HG02885 (cell line): ENCODE results near the gene PGPEP1.

ENCODE experiments used
- ATAC-seq: cut with Tn5 transposase; IDR thresholded peaks from one replicate; pipeline ENCODE4 v1.9.1; 2021; ENCODE audit warnings: mild to moderate bottlenecking; ENCODE audit not compliant: unreplicated experiment, poor library complexity

Gene PGPEP1, protein sequence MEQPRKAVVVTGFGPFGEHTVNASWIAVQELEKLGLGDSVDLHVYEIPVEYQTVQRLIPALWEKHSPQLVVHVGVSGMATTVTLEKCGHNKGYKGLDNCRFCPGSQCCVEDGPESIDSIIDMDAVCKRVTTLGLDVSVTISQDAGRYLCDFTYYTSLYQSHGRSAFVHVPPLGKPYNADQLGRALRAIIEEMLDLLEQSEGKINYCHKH

DNA sequence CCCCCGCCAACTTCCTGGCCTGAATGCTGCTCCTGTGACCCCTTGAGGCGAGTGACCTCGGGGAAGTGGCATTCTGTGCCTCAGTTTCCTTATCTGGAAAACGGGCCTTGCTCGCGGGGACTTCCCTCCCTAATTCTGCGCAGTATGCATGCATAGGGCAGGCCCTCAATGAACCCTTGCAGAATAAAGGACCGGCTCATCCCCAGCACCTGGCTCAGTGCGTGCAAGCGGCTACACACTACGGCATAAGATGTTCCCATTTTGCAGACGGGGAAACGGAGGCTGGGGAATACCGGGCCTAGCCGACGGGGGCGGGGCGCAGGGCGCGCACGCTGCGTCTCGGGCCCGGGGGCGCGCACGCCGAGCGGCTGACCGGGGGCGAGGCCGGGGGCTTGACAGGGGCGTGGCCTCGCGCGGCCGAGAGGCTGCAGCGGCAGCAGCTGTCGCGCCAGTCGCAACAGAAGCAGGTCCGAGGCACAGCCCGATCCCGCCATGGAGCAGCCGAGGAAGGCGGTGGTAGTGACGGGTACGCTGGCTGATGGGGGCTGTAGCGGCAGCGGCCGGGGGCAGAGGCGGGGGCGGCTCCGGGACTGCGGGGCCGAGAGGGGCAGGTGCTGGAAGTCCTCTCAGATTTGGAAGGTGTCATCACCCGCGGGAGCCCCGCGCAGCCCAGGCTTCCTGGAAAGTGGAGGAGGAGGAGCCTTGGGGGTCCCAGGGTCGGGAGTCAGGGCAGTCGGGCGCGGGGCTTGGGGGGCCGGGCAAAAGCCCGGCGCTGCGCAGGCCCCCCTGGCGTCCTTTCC is at the start of gene PGPEP1:
TSS of gene PGPEP1 (plus strand) at position 409 of the 800 bp plus-strand sequence. CDS start at position 493, 84 bp downstream.
- peak; percentile 70 for ATAC-seq

DNA sequence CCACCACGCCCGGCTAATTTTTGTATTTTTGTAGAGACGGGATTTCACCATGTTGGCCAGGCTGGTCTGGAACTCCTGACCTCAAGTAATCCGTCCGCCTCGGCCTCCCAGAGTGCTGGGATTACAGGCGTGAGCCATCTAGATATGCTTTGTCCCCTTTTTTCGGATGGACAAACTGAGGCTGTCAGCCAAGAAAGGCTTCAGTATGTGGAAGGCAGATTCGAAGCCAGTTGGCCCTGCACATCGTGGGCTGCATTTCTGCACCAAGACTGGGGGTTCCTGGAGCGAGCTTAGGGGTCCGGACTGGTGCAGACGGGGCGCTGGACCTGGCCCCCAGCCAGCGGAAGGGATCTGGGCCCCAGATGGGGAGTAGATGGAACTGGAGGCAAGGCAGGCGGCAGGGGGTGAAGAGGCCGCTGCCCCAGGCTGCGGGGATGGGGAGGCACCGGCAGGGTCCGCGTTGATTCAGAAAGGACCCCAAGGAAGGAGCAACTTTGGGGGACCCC is 49.3 kb upstream of the PGPEP1 start:
- peak; percentile 12 for ATAC-seq

DNA sequence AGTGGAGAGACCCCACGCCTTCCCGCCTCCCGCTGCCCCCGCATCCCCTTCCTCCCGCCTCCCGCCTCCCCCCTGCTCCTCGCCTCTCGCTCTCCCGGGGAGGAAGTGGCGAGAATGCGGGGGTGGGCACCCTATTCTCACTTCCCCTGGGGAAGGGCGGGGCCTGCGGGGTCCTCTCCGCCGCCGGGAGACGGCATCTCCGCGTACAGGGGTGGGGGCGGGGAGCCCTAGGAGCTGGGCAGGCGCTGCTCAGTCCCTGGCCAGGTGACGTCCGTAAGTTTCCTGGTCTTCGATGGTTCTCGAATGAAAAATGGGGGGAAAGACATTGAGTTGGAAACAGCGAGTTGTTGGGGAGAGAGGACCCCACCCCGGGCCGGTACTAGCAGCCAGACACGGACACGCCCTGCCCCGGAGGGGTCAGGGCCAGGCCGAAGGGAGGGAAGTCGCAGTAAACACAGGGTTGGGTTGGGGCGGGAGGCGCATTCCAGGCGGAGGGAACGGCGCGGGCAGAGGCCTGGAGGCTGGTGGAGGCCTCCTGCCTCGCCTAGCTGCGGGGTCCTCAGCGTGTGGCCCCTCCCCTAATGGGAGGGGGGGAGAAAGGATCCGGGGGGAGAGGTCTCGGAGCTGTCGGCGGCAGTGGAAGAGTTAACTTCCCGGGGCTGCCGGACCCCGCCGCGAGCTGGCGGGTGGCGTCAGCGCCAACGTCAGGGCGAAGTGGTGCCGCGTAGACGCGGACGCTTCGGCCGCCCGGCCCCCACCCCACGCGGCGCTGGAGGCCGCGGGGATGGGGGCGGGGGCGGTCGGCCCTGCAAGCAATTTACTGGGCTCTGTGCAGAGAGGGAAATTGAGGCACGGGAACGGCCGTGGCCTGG is 48.6 kb upstream of the PGPEP1 start:
- peak; percentile 64 for ATAC-seq

DNA sequence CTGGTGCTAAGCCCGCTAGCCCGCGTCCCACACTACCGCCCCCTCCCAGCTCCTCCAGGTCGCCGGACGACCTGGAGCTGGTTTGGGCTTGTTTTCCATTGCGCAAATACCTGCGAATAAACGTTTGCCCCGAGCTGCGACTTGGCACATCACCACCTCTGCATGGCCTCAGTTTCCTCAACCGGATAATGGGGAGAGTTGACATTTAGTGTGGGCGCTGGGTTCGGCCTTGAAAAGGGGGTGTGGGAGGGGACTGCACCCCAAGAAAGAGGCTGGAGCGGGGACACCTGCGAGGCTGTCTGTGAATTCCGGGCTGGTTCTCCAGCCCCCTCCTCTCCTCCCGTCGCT is 48.0 kb upstream of the PGPEP1 start:
- no peak for ATAC-seq

DNA sequence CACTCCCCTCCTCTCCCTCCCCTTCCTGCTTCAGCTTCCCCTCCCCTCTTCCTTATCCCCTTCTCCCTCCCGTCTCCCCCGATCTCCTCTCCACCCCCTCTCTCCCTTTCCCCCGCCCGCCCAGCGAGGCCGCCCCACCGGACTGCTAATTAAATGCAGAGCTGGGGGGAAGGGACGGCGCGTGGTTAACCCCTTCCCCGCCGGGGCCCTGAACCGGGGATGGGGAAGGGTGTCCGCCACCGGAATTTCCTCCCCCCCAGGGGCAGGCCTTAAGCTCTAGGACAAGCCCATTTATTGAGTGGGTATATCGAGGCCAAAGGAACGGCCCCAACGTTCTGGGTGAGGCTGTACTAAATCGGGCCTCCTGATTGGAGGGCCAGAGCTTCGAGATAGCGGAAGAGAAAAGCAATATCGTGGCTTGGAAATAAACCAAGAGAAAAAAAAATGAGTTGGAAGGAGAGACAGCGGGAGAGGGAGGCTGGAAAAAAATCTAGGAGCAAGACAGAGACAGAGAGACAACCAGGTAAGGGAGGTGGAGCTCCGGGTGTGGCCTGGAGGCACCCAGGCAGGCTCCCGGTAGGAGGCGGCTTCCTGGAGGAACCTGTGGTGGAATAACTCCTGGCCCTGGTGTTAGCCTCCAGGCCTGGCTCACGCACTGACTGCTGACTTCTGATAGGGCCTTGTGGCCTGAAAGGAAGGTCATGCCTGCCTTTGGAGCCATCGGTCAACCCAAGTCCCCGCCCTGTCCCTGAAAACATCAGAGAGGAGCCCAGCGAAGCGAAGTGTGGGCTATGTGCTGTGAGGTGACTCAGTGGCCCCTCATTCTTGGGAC is 47.4 kb upstream of the PGPEP1 start:
- no peak for ATAC-seq

DNA sequence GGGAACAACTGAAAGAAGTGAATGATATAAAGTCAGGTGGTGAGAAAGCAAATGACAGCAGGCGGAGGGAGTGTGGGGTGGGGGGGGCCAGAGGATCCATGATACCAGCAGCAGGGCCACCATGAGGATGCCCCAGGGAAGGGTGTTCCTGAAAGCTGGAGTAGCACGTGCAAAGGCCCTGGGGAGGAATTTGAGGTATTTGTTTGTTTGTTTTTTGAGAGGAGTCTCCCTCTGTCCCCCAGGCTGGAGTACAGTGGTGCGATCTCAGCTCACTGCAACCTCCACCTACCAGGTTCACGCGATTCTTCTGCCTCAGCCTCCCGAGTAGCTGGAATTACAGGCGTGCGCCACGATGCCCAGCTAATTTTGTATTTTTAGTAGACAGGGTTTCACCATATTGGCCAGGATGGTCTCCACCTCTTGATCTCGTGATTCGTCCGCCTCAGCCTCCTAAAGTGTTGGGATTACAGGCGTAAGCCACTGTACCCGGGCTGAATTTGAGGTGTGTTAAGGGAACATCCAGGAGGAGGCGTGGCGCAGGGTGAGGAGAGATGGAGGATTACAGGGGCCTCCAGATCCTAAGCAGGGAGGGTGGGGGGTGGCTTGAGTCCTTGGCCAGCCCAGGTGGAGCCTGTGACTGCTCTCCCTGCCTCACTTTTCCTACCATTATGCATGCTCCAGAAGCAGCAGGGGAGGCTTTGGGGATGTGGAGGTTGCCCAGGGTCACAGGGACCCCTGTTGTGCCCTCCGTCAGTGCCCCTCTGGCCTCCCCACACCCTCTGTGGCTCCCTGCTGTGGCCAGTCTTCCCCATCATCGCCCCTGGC is 46.5 kb upstream of the PGPEP1 start:
- no peak for ATAC-seq

DNA sequence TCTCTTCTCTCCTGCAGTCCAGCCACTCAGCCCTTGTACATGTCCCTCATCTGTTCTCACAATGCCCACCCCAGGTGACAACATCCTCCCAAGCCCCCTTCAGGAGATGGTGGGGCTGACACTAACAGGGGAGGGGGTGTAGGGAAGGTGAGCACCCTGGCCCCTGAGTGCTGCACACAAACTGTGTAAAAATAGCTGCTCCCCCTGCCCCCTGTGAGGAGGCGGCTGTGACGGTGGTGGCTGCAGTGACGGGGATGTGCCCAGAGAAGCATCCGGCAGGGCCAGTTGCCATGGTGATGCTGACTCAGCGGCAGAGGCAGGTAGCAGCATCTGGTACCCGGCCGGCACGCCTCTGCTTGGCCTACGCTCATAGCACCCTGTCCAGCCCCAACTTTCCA is 45.9 kb upstream of the PGPEP1 start:
- ATAC-seq = no peak

DNA sequence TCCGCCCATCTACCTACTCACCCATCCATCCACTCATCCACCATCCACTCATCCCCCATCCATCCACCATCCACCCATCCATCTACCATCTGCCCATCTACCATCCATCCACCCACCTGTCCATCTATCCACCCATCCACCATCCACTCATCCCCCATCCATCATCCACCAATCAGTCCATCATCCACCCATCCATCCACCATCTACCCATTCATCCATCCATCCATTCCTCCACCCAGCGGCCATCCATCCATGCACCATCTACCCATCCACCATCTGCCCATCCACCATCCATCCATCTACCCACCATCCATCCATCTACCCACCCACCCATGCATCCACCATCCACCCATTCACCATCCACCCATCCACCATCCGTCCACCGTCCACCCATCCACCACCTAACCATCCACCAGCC is 45.4 kb upstream of the PGPEP1 start:
- ATAC-seq = no peak

DNA sequence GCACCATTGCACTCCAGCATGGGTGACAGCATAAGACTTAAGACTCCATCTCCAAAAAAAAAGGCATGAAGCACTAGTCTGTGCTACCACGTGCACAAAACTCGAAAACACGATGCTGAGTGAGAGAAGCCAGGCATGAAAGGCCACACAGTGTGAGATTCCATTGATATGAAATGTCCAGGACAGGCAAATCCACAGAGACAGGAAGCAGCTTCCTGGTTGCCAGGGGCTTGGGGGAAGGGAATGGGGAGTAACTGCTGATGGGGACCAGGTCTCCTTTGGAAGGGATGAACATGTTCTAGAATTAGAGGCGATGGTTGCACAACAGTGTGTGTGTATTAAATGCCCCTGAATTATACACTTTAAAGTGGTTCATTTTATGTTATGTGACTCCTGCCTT is 43.1 kb upstream of the PGPEP1 start:
- no peak for ATAC-seq

DNA sequence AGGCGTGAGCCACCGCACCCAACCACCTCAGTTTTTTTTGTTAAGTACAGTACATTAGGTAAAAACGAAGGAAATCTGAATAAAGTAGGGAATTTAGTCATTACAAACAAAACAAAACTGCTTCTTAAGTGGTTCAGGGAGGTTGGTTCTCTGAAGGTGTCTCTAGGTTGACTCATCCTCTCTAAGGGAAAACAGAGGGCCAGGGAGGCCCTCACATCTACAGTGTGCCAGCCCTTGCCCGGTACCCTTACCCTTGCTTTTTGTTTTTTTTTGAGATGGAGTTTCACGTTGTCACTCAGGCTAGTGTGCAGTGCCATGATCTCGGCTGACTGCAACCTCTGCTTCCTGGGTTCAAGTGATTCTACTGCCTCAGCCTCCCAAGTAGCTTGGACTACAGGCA is 41.8 kb upstream of the PGPEP1 start:
- no peak for ATAC-seq

DNA sequence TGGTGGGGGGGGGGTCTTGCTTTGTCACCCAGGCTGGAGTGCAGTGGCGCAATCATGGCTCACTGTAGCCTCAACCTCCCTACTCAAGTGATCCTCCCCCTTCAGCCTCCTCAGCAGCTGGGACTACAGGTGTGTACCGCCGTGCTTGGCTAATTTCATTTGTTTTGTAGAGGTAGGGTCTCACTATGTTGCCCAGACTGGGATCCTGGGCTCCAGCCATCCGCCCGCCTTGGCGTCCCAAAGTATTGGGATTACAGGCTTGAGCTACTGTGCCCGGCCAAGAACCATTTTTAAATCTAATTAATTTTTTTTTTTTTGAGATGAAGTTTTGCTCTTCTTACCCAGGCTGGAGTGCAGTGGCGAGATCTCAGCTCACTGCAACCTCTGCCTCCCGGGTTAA is 40.7 kb upstream of the PGPEP1 start:
- no peak for ATAC-seq

DNA sequence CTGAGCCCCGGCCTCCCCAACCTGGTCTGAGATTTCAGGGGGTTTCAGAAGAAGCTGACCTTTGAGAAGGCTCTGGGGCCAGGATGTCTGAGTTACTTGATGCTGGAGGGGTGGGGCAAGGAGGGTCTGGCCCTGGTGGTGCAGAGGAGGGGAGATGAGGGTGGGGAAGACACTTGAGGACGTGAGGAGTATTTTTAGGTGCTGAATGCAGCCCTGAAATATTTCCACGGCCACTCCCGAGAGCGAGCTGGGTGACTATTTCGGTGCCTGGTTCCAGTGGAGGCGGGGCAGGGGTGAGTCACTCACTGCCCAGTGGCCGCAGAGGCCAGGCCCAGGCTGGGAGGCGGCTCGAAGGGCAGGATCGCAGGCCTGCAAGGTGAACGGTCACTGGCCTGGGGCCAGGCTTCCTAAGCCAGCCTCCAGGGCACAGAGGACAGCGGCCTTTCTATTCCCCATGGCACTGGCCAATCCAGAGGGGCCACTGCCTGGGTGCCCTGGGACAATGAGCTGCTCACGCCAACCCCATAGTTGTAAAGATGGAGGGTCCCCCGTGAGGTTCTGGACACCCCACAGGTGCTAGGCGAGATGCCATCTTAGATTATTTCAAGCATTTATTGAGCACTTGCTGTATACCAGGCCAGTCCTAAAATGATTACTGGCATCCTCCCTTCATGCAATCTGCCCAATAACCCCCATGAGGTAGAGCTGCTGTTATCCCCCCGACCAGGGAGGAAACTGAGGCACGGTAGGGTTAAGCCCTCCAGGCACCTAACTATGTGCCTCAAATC is 39.3 kb upstream of the PGPEP1 start:
- no peak for ATAC-seq

DNA sequence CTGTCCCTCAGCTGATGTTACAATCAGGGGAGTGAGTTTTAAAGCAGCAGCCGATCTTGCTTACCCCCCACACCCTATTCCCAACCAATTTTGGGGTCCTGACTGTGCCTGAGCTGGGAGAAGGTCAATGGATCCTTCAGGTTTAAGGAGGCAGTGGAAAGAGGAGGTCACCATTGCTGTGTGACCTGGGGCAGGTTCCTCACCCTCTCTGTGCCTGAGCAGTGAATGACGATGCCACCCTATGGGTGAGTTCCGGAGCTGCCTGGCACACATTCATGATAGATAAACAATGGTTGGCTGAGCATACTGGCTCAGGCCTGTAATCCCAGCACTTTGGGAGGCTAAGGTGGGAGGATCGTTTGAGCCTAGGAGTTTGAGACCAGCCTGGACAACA is 38.7 kb upstream of the PGPEP1 start:
- no peak for ATAC-seq

DNA sequence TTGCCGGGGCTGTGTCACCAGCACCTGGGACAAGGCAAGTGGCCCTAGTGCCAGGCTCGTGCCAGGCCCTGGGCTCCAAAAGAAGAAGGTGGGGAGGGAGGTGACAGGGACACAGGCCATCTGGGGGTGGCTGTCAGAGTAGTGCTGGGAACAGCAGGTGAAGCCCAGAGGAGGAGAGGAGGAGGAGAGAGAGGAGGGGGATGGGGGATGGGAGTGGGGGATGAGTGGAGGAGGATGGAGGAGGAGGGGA is 36.3 kb upstream of the PGPEP1 start:
- ATAC-seq = peak; percentile 3

DNA sequence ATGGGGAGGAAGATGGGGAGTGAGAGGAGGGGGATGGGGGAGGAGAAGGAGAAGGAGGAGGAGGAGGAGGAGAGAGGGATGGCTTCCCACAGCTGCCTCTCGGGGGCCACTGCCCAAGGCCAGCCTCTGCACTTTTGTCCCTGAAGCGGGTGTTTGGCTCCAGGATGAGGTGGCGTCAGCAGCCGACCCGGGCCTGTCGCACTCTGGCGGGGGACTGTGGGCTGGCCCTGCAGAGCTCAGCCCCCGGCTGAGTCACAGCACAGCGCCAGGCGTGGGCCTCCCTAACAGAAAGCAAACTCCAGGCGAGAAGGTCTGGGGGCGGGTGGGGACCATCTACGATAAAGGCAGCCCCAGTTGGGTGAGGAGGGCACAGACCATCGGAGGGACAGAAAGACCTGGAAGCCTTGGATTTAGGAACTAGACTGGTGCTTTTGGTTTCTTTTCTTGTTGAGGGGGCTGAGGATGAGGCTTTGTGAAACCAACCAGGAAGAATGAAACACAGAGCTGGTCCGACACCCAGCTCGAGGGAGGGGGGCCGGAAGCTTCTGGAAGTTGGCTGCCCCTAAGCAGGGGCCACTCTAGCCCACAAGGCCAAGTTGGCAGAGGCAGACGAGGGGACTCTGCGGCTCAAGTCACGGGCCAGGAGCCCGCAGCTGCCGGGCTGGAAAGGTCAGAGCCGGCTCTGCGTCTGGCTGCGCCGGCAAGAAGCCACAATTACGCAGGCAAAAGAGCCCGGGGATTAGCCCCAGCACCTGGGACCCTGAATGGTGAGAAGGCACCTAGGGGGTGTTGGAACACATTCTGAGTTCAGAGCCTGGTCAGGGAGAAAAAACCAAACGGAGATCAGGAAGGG is 35.7 kb upstream of the PGPEP1 start:
- peak; percentile 42 for ATAC-seq

DNA sequence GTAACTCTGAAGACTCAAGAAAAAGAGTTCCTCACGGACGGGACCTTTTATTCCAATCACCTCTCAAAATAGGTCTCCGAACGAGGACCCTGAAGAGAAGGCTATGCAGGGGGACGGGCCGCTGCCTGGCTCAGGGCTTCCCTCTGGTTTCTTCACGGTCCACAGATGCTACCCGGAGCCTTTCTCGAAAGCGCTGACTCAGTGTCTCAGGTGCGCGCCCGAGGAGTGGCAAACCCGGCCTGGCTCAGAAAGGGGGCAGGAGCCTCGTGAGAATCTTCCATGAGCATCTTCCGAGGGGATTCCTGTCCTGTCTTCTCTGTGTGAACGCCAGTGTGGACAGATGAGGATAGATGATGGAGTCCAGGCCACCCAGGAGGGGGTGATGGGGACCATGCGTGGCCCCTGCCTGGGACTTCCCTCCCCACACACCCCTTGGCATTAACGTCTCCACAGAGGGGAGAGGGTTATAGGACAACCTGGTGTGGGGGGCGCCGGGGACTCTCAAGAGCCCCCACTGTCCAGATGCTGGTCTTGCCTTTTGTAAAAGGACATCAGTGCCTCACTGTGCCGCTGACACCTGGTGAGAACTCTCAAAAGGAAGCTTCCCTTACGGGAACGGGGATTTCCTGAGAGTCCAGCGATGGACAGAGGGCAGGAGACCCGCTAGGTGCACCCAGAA is 34.0 kb upstream of the PGPEP1 start:
- no peak for ATAC-seq

DNA sequence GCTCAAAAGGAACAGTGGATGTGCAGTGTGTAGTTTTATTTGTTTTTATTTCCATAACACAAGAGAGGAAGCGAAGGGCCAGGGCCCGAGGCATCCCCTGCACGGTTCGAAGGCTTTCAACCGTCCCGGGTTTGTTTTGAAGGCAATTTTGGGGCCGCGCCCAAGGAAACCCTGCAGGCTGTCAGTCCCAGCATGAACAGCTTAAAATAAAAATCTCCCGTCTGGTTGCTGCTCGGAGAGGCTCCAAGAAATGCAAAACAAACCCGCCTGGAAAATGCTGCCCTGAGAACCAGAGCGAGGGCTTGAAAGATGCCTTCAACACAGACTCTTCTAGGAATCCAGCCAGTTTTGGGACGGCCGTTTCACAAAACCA is 33.5 kb upstream of the PGPEP1 start:
- no peak for ATAC-seq
